K562 (cell line): Measurements from ENCODE around the gene BLOC1S3. TPM values are rescaled to one million over a fixed set of nuclear protein-coding genes. Genes with fewer than 3 reads are reported as not detected.
A peak's percentile ranks its signal among the peaks of the same experiment; 100 is the strongest.

ENCODE experiments used
- ARID3A ChIP-seq: IDR thresholded peaks from 2 replicates; pipeline ENCODE4 v1.6.1; 2012; ENCODE audit warnings: low read depth, low read length, improper control_type of control experiment, borderline replicate concordance
- BCLAF1 ChIP-seq, 2 experiments: fragments of 450-650 bp in 1 of 2; IDR thresholded peaks; 2 replicates each; pipeline ENCODE4 v1.6.1; 2011 to 2017; ENCODE audit warnings: low read depth in 2 of 2, antibody characterized with exemption in 1 of 2, borderline replicate concordance in 1 of 2, low read length in 1 of 2, mild to moderate bottlenecking in 1 of 2, mixed read lengths in 1 of 2; ENCODE audit not compliant: control insufficient read depth in 1 of 2
- E2F6 ChIP-seq, 2 experiments: IDR thresholded peaks; 2 replicates each; pipeline ENCODE4 v1.6.1; 2011; ENCODE audit warnings: borderline replicate concordance in 1 of 2, control low read depth in 1 of 2, low read depth in 1 of 2, low read length in 1 of 2, mild to moderate bottlenecking in 1 of 2, mixed read lengths in 1 of 2, moderate library complexity in 1 of 2; ENCODE audit not compliant: insufficient read depth in 1 of 2, insufficient read length in 1 of 2, poor library complexity in 1 of 2, severe bottlenecking in 1 of 2; ENCODE audit errors: extremely low read depth in 1 of 2
- E4F1 ChIP-seq: fragments of 250-450 bp; sonication (Bioruptor Pico); IDR thresholded peaks from 2 replicates; pipeline ENCODE4 v1.5.0; 2021; ENCODE audit warnings: mild to moderate bottlenecking, borderline replicate concordance
- HNRNPLL ChIP-seq: fragments of 200-400 bp; formaldehyde crosslinking; IDR thresholded peaks from 2 replicates; pipeline ENCODE4 v1.6.1; 2017; ENCODE audit warnings: low read length, low read depth, mild to moderate bottlenecking; ENCODE audit not compliant: poor library complexity, severe bottlenecking
- HNRNPUL1 ChIP-seq: fragments of 200-400 bp; formaldehyde crosslinking; IDR thresholded peaks from 2 replicates; pipeline ENCODE4 v1.6.1; 2017; ENCODE audit warnings: low read length
- IFI16 ChIP-seq: fragments of 250-450 bp; sonication (Bioruptor Pico); IDR thresholded peaks from 2 replicates; pipeline ENCODE4 v2.1.2; 2022; ENCODE audit warnings: mild to moderate bottlenecking, inconsistent platforms
- KLF13 ChIP-seq: fragments of 450-650 bp; IDR thresholded peaks from 2 replicates; pipeline ENCODE4 v1.6.1; 2016; ENCODE audit warnings: missing genetic modification characterization, low read depth, mild to moderate bottlenecking, missing compliant biosample characterization, moderate library complexity, borderline replicate concordance
- MTA3 ChIP-seq: fragments of 450-650 bp; formaldehyde crosslinking; IDR thresholded peaks from 2 replicates; pipeline ENCODE4 v1.6.1; 2017; ENCODE audit warnings: mild to moderate bottlenecking, borderline replicate concordance
- PHF8 ChIP-seq: fragments of 200-600 bp; sonication (generic); IDR thresholded peaks from 2 replicates; pipeline ENCODE4 v1.6.1; 2012; ENCODE audit warnings: mixed run types, mild to moderate bottlenecking, inconsistent platforms, low read length, moderate library complexity, borderline replicate concordance
- TFAP4 ChIP-seq: sonication (generic); formaldehyde crosslinking; IDR thresholded peaks from 2 replicates; pipeline ENCODE4 v1.8.0; 2022; ENCODE audit warnings: missing genetic modification reagents, mild to moderate bottlenecking, moderate library complexity, borderline replicate concordance
- THAP12 ChIP-seq: fragments of 250-450 bp; sonication (Bioruptor Pico); IDR thresholded peaks from 2 replicates; pipeline ENCODE4 v1.9.0; 2021; ENCODE audit warnings: mild to moderate bottlenecking, inconsistent platforms
- polyA plus RNA-seq, 8 experiments: library from polyadenylated mRNA; depleted of rRNA in 4 of 8; stranded (reverse) in 5 of 8; unstranded in 3 of 8; fragments of >200 nt; fragmentation: Nextera tagmentation in 2 of 8; fragmentation: Illumina TruSeq in 1 of 8; extraction: Ambion mirVana in 2 of 8; extraction: Trizol in 1 of 8; gene quantifications; 2 replicates each; pipeline versions ENCODE4 v1.2.1 to v1.2.3, GENCODE V29; 2011 to 2014; ENCODE audit warnings: inconsistent platforms in 1 of 8, missing spikeins in 1 of 8
- total RNA-seq, 7 experiments: library from RNA; depleted of rRNA in 6 of 7; stranded (reverse); fragments of >200 nt in 6 of 7; fragmentation: Illumina TruSeq in 2 of 7; extraction: Trizol in 2 of 7; gene quantifications; 2 replicates each; pipeline versions ENCODE4 v1.2.1 to v1.2.3, GENCODE V29; 2011 to 2021; ENCODE audit warnings: low replicate concordance in 1 of 7

The BLOC1S3 gene
- total and polyA plus RNA-seq, 9 of the 15 experiments (the other 6 are each of a cell fraction or from before 2014, with no cell fraction given), result 3.9 to 20.2 (median 10.4) TPM

GRCh38 chr19:45154064-45154827 is 24.3 kb upstream of the BLOC1S3 start (continued):
- peak; percentile 84 for TF ChIP-seq TFAP4 (CRISPR knock-in tag)
- TF ChIP-seq HNRNPUL1, result no peak
- TF ChIP-seq E2F6 (IDR thresholded peaks at IDR 0.05; ENCODE audit: borderline replicate concordance in 1 of 2, extremely low read depth in 1 of 2, insufficient read depth in 1 of 2, insufficient read length in 1 of 2, low read depth in 1 of 2, low read length in 1 of 2, poor library complexity in 1 of 2, severe bottlenecking in 1 of 2), result no peak
- no peak for TF ChIP-seq HNRNPLL
- no peak for TF ChIP-seq BCLAF1 (IDR thresholded peaks at IDR 0.05; ENCODE audit: borderline replicate concordance in 1 of 2, control insufficient read depth in 1 of 2, low read depth in 2 of 2, low read length in 1 of 2)
- TF ChIP-seq PHF8, result no peak
- TF ChIP-seq IFI16 (CRISPR knock-in tag), result no peak
- no peak for TF ChIP-seq E4F1 (CRISPR knock-in tag)
- no peak for TF ChIP-seq THAP12
- no peak; the same call in 1 of the 2 replicates for TF ChIP-seq KLF13 (tag)
- no peak for TF ChIP-seq ARID3A
- no peak for TF ChIP-seq MTA3
